HuH-7 (cell line): Measurements from ENCODE around the gene EGFL8.
A peak's percentile ranks its signal among the peaks of the same experiment; 100 is the strongest.

Experiments used
- DNase-seq: peaks from one replicate; pipeline ENCODE4 v3.0.0; 2011; ENCODE audit warnings: low spot score

EGFL8 gene

GRCh38 chr6:32168350-32168749 lies 4.0 kb downstream of the EGFL8 start:
- no peak for DNase-seq

GRCh38 chr6:32168807-32169591 lies 4.6 kb downstream of the EGFL8 start:
- no peak for DNase-seq

- no peak for DNase-seq
Measured at GRCh38 chr6:32170294-32170693, 5.9 kb downstream of the EGFL8 start.

- no peak for DNase-seq
Measured at GRCh38 chr6:32171234-32171633, 6.8 kb downstream of the EGFL8 start.

- DNase-seq, result no peak
Measured at GRCh38 chr6:32173051-32173727, 8.8 kb downstream of the EGFL8 start.

- DNase-seq, result no peak
Measured at GRCh38 chr6:32174416-32174815, 10.0 kb downstream of the EGFL8 start.

GRCh38 chr6:32175322-32175710 lies 10.9 kb downstream of the EGFL8 start:
- DNase-seq, result no peak

- peak; percentile 93 for DNase-seq
Measured at GRCh38 chr6:32175711-32176475, 11.5 kb downstream of the EGFL8 start, which contains the start of gene AGPAT1. Gene AGPAT1 (minus strand): TSS chr6:32176084. CDS start chr6:32171496, 4,588 bp downstream.

- DNase-seq, result no peak
Measured at GRCh38 chr6:32176476-32177182, 12.2 kb downstream of the EGFL8 start.

GRCh38 chr6:32177183-32177787 lies 12.9 kb downstream of the EGFL8 start:
- no peak for DNase-seq

- peak; percentile 95 for DNase-seq
Measured at GRCh38 chr6:32177788-32178546, 13.6 kb downstream of the EGFL8 start, which contains the start of gene RNF5. Gene RNF5 (plus strand): TSS chr6:32178405. CDS start chr6:32178512, 107 bp downstream.

- no peak for DNase-seq
Measured at GRCh38 chr6:32178547-32179440, 14.4 kb downstream of the EGFL8 start.

GRCh38 chr6:32179766-32180405 lies 15.5 kb downstream of the EGFL8 start:
- DNase-seq, result no peak

- DNase-seq, result no peak
Measured at GRCh38 chr6:32181148-32181702, 16.8 kb downstream of the EGFL8 start.

GRCh38 chr6:32181915-32182529 lies 17.6 kb downstream of the EGFL8 start:
- DNase-seq, result no peak

- no peak for DNase-seq
Measured at GRCh38 chr6:32182555-32182981, 18.2 kb downstream of the EGFL8 start.

- DNase-seq, result no peak
Measured at GRCh38 chr6:32183030-32183429, 18.6 kb downstream of the EGFL8 start.

GRCh38 chr6:32183483-32184083 lies 19.2 kb downstream of the EGFL8 start:
- no peak for DNase-seq
